Activated B cell treated with CpG ODN at 0.5 μM for 24 hours (primary cell): ENCODE data around the gene HNRNPK. TPM values are rescaled to one million over a fixed set of nuclear protein-coding genes. Genes with fewer than 3 reads are reported as not detected.

Experiments used
- ATAC-seq: fragments of 200-7000 bp; cut with Tn5 transposase; one replicate; pipeline ENCODE4 v1.10.0; 2021; ENCODE audit warnings: low read depth, mild to moderate bottlenecking, moderate library complexity
- CTCF ChIA-PET: fragments of 350-600 bp; sonication (Branson Sonifier 250); formaldehyde crosslinking; loops from one replicate; lab custom pipeline; 2021; ENCODE audit warnings: antibody characterized with exemption; lab: Charles Lee
- POLR2A ChIA-PET: fragments of 350-600 bp; sonication (Branson Sonifier 250); formaldehyde crosslinking; loops from one replicate; lab custom pipeline; 2021; ENCODE audit warnings: antibody characterized with exemption; lab: Charles Lee
- DNase-seq: peaks from one replicate; pipeline ENCODE4 v3.0.0; 2022
- H3K27ac Mint-ChIP-seq: one replicate; pipeline ENCODE4 v1.8.0; 2020; ENCODE audit warnings: mixed read lengths
- H3K27me3 Mint-ChIP-seq: one replicate; pipeline ENCODE4 v1.8.0; 2021; ENCODE audit warnings: mixed read lengths
- H3K36me3 Mint-ChIP-seq: one replicate; pipeline ENCODE4 v1.8.0; 2021; ENCODE audit warnings: low read depth, mixed read lengths
- H3K4me1 Mint-ChIP-seq: one replicate; pipeline ENCODE4 v1.8.0; 2021; ENCODE audit warnings: mixed read lengths
- H3K4me3 Mint-ChIP-seq: one replicate; pipeline ENCODE4 v1.8.0; 2020; ENCODE audit warnings: mild to moderate bottlenecking, mixed read lengths
- H3K9me3 Mint-ChIP-seq: one replicate; pipeline ENCODE4 v1.8.0; 2020; ENCODE audit warnings: mixed read lengths
- CTCF ChIP-seq: fragments of 200-600 bp; IDR thresholded peaks from one replicate; pipeline ENCODE4 v1.8.0; 2022; ENCODE audit warnings: antibody characterized with exemption, mild to moderate bottlenecking
- intact Hi-C: fragments of 100-400 bp; cut with micrococcal nuclease; formaldehyde crosslinking; loops from one replicate; pipeline ENCODE4 v1.15.1; 2024
- total RNA-seq: library from RNA; stranded (reverse); gene quantifications from 2 replicates; pipeline ENCODE4 v1.2.3, GENCODE V29; 2022

The HNRNPK gene
- total RNA-seq, 1 donor from 2014 or later, result 645 TPM

GRCh38 chr9:83978992-83979811, 813 bp downstream of the HNRNPK start:
- POLR2A ChIA-PET, result interaction anchor here (0.9 to 2.8 kb wide), 14 partner anchors 9 to 356 kb away, joined by 3 to 45 read pairs (median 10); partner anchors contain the start of genes IDNK, KIF27 and UBQLN1
- CTCF ChIA-PET, result interaction anchor here (0.7 to 1.4 kb wide), 3 partner anchors 23 to 193 kb away, joined by 3 to 4 read pairs (median 3); a partner anchor contains a TSS
- intact Hi-C loops, result loop anchor here (1.0 kb wide), 1 partner anchor 10 kb away; no protein-coding TSS in a partner anchor
- TF ChIP-seq CTCF, result no peak
- H3K27ac Mint-ChIP-seq, result peak overlapping the region; percentile 100
- H3K36me3 Mint-ChIP-seq, result peaks cover 65% of the 10 kb centered on the region
- no peaks in the 10 kb centered on the region for H3K27me3 Mint-ChIP-seq
- peaks cover 48% of the 10 kb centered on the region for H3K4me1 Mint-ChIP-seq
- peak; percentile 32 for ATAC-seq
- H3K4me3 Mint-ChIP-seq, result peak overlapping the region; percentile 99
- DNase-seq, result peak; percentile 73
- H3K9me3 Mint-ChIP-seq, result no peaks in the 10 kb centered on the region

GRCh38 chr9:83977196-83977595, 2.8 kb downstream of the HNRNPK start:
- Mint-ChIP-seq H3K36me3 (peaks cover 82% of the 10 kb centered on the region), H3K9me3 (no peaks in the 10 kb centered on the region), H3K27ac (no peak overlapping the region), H3K27me3 (no peaks in the 10 kb centered on the region), H3K4me3 (peak overlapping the region; percentile 99), H3K4me1 (peaks cover 47% of the 10 kb centered on the region)
- DNase-seq (no peak), ATAC-seq (no peak)
- CTCF ChIA-PET, result no interaction called here
- no peak for TF ChIP-seq CTCF
- intact Hi-C loops, result no loop called here
- POLR2A ChIA-PET, result no interaction called here

GRCh38 chr9:83976372-83976771, 3.6 kb downstream of the HNRNPK start:
- peaks cover 90% of the 10 kb centered on the region for H3K36me3 Mint-ChIP-seq
- no peak overlapping the region for H3K4me3 Mint-ChIP-seq
- ATAC-seq, result no peak
- ChIA-PET POLR2A (interaction anchor here (1.1 kb wide), 1 partner anchor 16 kb away, joined by 4 read pairs; no protein-coding TSS in a partner anchor), CTCF (no interaction called here)
- H3K27me3 Mint-ChIP-seq, result no peaks in the 10 kb centered on the region
- no peak for DNase-seq
- intact Hi-C loops, result no loop called here
- peaks cover 43% of the 10 kb centered on the region for H3K4me1 Mint-ChIP-seq
- no peak for TF ChIP-seq CTCF
- H3K27ac Mint-ChIP-seq, result no peak overlapping the region
- no peaks in the 10 kb centered on the region for H3K9me3 Mint-ChIP-seq

GRCh38 chr9:83975300-83975699, 4.7 kb downstream of the HNRNPK start:
- TF ChIP-seq CTCF, result no peak

GRCh38 chr9:83972286-83972685, 7.7 kb downstream of the HNRNPK start:
- ATAC-seq (no peak), DNase-seq (no peak)
- intact Hi-C loops, result no loop called here
- POLR2A ChIA-PET, result interaction anchor here (1.1 to 1.4 kb wide), 2 partner anchors 9 to 11 kb away, joined by 4 read pairs; partner anchors contain the start of gene RMI1
- no peaks in the 10 kb centered on the region for H3K9me3 Mint-ChIP-seq
- no peaks in the 10 kb centered on the region for H3K27me3 Mint-ChIP-seq
- no peak overlapping the region for H3K27ac Mint-ChIP-seq
- CTCF ChIA-PET, result interaction anchor here (1.4 kb wide), 1 partner anchor 12 kb away, joined by 3 read pairs; no protein-coding TSS in a partner anchor
- H3K4me1 Mint-ChIP-seq, result peaks cover 26% of the 10 kb centered on the region
- peaks cover 93% of the 10 kb centered on the region for H3K36me3 Mint-ChIP-seq
- no peak overlapping the region for H3K4me3 Mint-ChIP-seq
- TF ChIP-seq CTCF, result no peak

More at GRCh38 chr9:83975300-83975699, 4.7 kb downstream of the HNRNPK start:
- ChIA-PET CTCF (no interaction called here), POLR2A (no interaction called here)
- Mint-ChIP-seq H3K27me3 (no peaks in the 10 kb centered on the region), H3K4me3 (no peak overlapping the region), H3K9me3 (no peaks in the 10 kb centered on the region), H3K36me3 (peaks cover 94% of the 10 kb centered on the region), H3K27ac (peak overlapping the region; percentile 24), H3K4me1 (peaks cover 40% of the 10 kb centered on the region)
- DNase-seq, result no peak
- intact Hi-C loops, result no loop called here
- ATAC-seq, result no peak
